Left kidney (tissue), 2 donors: ENCODE data around the gene OR2C3. TPM values are rescaled to one million over a fixed set of nuclear protein-coding genes. Genes with fewer than 3 reads are reported as not detected.
"Not testable (repeated sequence)": the region's sequence is repeated elsewhere in the genome, so short reads cannot be mapped to it uniquely, and the experiment has no call there.

ENCODE experiments used
- DNase-seq: peaks from one replicate; pipeline ENCODE4 v3.0.0-alpha.2; 2013
- polyA plus RNA-seq: library from polyadenylated mRNA; unstranded; fragments of 120-200 nt; gene quantifications from one replicate; pipeline ENCODE4 v1.2.1, GENCODE V29; 2013; ENCODE audit not compliant: insufficient read length

Gene OR2C3
- polyA plus RNA-seq, 1 donor: 1.4 TPM

DNA sequence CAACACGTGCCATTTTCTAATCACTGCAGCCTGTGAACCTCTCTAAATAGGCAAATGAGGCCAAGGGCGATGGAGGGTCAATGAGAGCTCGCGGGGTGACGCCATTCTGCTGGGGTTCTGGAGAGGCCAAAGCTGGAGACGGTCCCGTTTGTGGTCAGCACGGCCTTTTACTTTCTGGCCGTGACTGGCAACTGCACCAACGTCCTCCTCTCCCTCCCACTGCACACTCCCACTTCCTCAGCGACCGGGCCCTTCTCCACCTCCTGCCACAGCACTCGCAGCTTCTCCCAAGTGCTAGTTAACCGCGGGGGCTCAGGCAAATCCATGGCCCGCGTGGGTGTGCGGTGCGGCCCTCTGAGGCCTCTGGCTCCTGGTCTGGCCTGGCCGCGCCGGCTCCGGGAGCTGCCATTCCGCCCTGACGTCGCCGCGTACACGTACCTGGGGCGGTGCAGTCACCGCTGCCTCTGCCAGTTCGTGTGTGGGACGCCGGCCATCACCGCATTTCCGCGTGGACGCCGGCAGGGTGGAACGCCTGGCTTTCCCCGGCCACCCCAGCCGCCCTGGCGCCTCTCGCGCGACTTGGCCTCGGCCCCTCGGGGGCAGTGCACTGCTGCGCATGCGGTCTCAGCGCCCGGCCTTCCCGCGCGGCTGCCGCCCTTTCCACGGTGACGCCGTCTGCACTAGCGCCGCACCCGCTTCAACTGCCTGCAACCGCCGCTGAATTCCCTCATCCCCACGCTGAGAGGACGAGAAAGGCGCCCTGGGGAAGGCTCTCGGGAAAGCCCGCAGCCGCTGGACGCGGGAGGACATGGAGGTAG lies 18.2 kb downstream of the OR2C3 start:
- no peak for DNase-seq

DNA sequence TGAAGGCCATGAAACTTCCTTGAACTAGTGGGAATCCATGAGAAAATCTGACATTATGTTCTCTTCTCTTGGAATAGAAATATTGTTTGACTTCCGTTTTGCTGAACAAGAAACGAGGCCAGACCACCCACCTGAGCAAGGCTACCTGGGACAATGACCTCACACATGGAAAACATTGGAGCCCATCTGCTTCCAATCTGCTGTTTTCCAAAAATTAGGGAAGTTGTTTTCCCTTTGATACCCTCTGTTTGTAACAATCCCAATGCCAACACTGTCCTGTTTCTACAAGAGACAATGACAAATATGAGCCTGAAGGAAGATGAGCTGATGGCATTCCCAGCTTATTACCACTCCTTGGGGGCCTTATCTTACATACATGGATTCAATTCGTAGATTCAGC lies 29.4 kb downstream of the OR2C3 start:
- no peak for DNase-seq

DNA sequence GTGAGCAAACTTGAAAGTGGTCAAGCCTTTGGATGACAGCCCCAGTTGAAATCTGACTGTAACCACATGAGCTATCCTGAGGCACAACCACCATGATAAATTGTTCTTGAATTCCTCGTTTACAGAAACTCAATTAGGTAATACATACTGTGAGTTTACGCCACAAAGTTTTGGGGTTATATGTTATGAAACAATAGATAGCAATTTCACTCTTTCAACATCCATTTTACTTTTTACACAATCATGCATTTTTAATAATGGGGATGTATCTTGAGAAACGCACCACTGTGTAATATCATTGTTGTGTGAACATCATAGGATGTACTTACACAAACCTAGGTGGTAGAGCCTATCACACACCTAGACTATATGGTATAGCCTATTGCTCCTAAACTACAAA lies 35.4 kb downstream of the OR2C3 start:
- no peak for DNase-seq

DNA sequence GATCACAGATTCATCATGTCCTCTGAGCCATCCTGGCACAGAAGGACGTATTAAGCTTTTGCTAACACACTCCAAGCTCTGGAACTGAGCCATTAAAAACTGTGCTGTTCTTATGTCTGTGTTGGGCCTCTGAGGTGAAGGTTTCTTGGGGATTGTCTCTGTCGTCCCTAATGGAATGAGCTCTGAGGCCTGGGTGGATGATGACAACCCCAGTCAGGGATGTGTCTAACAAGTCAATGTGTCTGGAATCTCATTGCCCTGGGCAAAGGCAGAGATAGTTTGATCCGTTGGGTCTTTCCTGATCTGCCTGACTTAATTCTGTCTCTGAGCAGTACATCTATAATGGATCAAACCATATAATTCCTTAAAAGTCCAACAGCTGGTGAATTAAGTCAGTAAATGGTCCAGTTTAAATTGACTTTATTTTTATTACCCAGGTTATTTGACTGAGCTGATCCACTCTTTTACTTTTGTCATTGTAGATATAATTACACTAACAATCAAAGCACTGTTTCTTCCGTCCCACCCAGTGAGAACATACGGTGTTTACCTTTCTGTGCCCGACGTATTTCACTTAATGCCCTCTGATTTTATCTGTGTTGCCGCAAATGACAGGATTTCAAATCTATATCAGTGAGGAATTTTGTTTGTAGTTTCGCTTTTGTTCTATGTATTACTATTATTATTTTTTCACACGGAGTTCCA lies 39.5 kb downstream of the OR2C3 start:
- DNase-seq: no peak

DNA sequence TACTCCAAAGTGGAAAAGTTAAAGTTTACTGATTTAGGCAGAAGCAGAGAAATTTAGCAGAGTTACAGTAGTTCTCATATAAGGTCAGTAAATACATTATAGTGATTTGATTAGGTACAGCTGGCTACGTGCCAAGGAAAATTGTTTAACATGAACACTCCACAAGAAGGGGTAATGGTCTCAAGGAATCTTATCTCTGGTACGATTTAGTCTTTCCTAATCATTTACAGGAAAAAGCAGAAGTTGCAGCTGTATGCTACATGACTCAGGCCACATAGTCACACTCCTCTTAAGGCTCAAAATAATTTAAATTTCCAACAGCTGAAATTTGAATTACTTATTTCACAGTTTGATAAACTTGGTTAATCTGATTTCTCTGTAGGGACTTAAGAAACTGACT lies 41.5 kb downstream of the OR2C3 start:
- DNase-seq: no peak

DNA sequence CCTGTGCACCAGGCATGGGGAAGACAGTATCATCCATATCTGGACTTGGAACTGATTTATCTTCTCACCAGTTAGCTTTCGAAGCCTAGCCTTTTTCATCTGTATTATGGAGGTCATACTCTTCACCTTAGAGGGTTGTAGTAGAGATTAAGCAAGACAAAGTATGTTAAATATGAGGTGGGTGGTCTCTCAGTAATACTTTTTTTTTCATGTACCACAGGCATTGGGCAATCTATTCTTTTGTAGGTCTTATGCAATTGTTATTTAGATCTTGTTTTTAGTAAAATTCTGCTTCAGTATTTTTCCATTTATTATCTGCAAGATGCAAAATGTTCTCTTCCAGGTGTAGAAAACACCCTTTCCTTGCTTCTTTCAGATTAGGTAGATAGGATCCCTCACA lies 43.1 kb downstream of the OR2C3 start:
- DNase-seq: no peak

DNA sequence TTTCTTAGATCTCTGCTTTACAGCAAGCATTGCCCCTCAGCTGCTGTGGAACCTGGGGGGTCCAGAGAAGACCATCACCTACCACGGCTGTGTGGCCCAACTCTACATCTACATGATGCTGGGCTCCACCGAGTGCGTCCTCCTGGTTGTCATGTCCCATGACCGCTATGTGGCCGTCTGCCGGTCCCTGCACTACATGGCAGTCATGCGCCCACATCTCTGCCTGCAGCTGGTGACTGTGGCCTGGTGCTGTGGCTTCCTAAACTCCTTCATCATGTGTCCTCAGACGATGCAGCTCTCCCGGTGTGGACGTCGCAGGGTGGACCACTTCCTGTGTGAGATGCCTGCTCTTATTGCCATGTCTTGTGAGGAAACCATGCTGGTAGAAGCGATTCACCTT lies 44.9 kb downstream of the OR2C3 start:
- no peak for DNase-seq

DNA sequence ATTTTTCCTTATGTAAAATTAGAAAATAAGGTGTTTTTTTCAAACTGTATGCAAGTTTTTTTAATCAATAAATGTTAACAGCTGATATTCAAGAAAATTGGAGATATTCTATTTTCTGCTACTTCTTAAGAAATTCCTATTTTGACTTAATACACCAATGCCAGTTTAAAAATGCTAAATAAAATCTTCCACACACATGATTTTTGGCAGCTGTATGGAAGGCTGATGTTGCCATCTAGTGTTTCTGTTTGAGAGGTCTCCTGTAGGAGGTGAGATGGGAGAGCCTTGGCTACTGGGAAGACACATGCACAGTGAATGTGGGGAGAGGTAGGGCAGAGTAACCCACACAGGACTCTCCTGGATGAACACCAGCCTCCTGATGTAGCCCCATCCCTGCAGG lies 49.2 kb downstream of the OR2C3 start:
- peak; percentile 26 for DNase-seq

DNA sequence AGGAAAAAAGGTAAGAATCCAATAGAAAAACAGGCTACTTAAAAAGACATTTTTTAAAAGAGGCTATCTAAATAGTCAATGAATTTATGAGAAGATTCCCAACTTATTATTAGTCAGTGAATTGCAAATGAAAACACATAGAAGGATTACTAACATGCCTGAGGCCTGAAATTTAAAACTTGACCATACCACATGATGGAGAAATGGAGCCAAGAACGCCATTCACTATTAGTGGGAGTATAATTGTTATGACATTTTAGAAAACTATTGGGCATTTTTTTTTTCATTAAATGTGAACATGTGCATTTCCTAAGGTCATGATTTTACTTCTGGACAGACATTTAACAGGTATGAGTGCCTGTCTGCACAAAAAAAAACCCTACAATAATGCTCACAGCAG lies 53.5 kb downstream of the OR2C3 start:
- DNase-seq: no peak

DNA sequence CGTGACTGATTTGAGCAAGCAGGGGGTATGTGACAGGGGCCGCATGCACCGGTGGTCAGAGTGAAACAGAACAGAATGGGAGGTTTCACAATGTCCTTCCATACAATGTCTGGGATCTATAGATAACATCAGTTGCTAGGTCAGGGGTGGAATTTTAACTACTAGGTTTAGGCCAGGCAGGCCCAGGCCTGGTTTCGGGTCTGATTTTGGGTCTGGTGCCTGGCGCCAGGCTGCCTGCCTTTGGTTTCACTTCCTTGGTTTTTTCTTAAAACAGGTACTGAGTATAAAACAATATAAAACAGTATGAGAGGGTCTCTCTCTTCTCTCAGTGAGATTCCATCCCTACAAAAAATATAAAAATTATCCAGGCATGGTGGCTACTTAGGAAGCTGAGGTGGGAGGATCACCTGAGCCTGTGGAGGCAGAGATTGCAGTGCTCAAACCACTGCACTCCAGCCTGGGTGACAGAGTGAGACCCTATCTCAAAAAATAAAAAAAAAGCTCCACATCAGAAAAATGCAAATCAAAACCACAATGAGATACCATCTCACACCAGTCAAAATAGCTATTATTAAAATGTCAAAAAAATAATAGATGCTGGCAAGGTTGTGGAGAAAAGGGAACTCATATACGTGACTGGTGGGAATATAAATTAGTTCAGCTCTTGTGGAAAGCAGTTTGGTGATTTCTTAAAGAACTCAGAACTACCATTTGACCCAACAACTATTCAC lies 59.7 kb downstream of the OR2C3 start:
- not testable (repeated sequence) for DNase-seq

DNA sequence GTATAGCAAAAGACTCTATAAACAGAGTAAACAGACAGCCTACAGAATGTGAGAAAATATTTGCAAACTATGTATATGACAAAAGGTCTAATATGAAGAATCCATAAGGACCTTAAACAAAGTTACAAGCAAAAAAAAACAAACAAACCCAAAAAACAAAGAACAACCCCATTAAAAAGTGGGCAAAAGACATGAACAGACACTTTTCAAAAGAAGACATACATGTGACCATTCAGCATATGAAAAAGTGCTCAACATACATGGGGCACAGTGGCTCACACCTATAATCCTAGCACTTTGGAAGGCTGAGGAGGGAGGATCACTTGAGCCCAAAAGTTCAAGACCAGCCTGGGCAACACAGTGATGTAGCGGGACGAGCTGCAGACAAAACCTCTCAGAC lies 60.4 kb downstream of the OR2C3 start:
- no peak for DNase-seq

Other genes with a start within 250 kb of the OR2C3 start
- gene ZNF496, start 204.6 kb downstream of the OR2C3 start, polyA plus RNA-seq: 40.2 TPM
- gene NLRP3, start 120.3 kb downstream of the OR2C3 start, polyA plus RNA-seq: 0.86 TPM
- gene OR2B11, start 78.3 kb downstream of the OR2C3 start, polyA plus RNA-seq: 0.07 TPM
- 0.28 TPM for gene GCSAML, start 12.7 kb upstream of the OR2C3 start, polyA plus RNA-seq
- gene OR2G2, start 51.9 kb upstream of the OR2C3 start, polyA plus RNA-seq: not detected
- gene OR2G3, start 69.1 kb upstream of the OR2C3 start, polyA plus RNA-seq: not detected
- gene OR13G1, start 143.3 kb upstream of the OR2C3 start, polyA plus RNA-seq: not detected
- not detected for gene OR6F1, start 180.2 kb upstream of the OR2C3 start, polyA plus RNA-seq
- not detected for gene OR14K1, start 202.2 kb upstream of the OR2C3 start, polyA plus RNA-seq
- not detected for gene OR14A2, start 211.7 kb upstream of the OR2C3 start, polyA plus RNA-seq
- gene OR1C1, start 224.1 kb upstream of the OR2C3 start, polyA plus RNA-seq: 0.08 TPM